Fibroblast of lung (primary cell): ENCODE data around the gene MICU1. TPM values are rescaled to one million over a fixed set of nuclear protein-coding genes. Genes with fewer than 3 reads are reported as not detected.

Source experiments
- DNase-seq, 2 donors: peaks; one replicate each; pipeline versions ENCODE4 v3.0.0 to v3.0.0-alpha.2; 2010; ENCODE audit warnings: low read depth in 2 of 2
- H2AFZ ChIP-seq: 2 replicates; pipeline ENCODE4 v1.5.1; 2012; ENCODE audit warnings: low read length, control low read depth, inconsistent platforms
- H3K27ac ChIP-seq: 2 replicates; pipeline ENCODE4 v1.5.1; 2011; ENCODE audit warnings: low read length, control low read depth; ENCODE audit not compliant: insufficient read depth
- H3K27me3 ChIP-seq: 2 replicates; pipeline ENCODE4 v1.5.1; 2011; ENCODE audit warnings: mild to moderate bottlenecking, low read length; ENCODE audit not compliant: control insufficient read depth, insufficient read depth
- H3K36me3 ChIP-seq: 2 replicates; pipeline ENCODE4 v1.5.1; 2011; ENCODE audit warnings: low read length; ENCODE audit not compliant: control insufficient read depth, insufficient read depth
- H3K4me1 ChIP-seq: 2 replicates; pipeline ENCODE4 v1.5.1; 2011; ENCODE audit warnings: low read length; ENCODE audit not compliant: control insufficient read depth, insufficient read depth; ENCODE audit errors: extremely low read depth
- H3K4me2 ChIP-seq: 2 replicates; pipeline ENCODE4 v1.5.1; 2011; ENCODE audit warnings: low read length, control low read depth; ENCODE audit not compliant: insufficient read depth; ENCODE audit errors: extremely low read depth
- H3K4me3 ChIP-seq, 4 experiments: fragments of 200-600 bp in 1 of 4; sonication (generic) in 1 of 4; replicated peaks in 1 of 4; 2 replicates each; pipeline ENCODE4 v1.5.1; 2011 to 2016; ENCODE audit warnings: low read length in 4 of 4, low read depth in 3 of 4, mild to moderate bottlenecking in 3 of 4, control low read depth in 2 of 4, inconsistent platforms in 1 of 4, mixed read lengths in 1 of 4; ENCODE audit not compliant: insufficient read depth in 1 of 4; ENCODE audit errors: control extremely low read depth in 1 of 4
- H3K79me2 ChIP-seq: 2 replicates; pipeline ENCODE4 v1.5.1; 2012; ENCODE audit warnings: mild to moderate bottlenecking, low read length, inconsistent platforms; ENCODE audit not compliant: control insufficient read depth, insufficient read depth
- H3K9ac ChIP-seq: 2 replicates; pipeline ENCODE4 v1.5.1; 2011; ENCODE audit warnings: mild to moderate bottlenecking, low read length, control low read depth; ENCODE audit not compliant: insufficient read depth
- H3K9me3 ChIP-seq: 2 replicates; pipeline ENCODE4 v1.5.1; 2012; ENCODE audit warnings: low read depth, low read length; ENCODE audit not compliant: control insufficient read depth, insufficient read depth
- H4K20me1 ChIP-seq: 2 replicates; pipeline ENCODE4 v1.5.1; 2011; ENCODE audit warnings: low read length; ENCODE audit not compliant: control insufficient read depth, insufficient read depth; ENCODE audit errors: extremely low read depth
- CTCF ChIP-seq, 2 donors: IDR thresholded peaks in 1 of 2; conservative IDR thresholded peaks in 1 of 2; 1 replicate in 1 of 2; 2 replicates in 1 of 2; pipeline ENCODE4 v1.5.1; 2011 to 2012; ENCODE audit warnings: low read length in 2 of 2, control low read depth in 1 of 2, inconsistent platforms in 1 of 2, low read depth in 1 of 2, mild to moderate bottlenecking in 1 of 2
- EZH2 ChIP-seq: IDR thresholded peaks from 2 replicates; pipeline ENCODE4 v1.5.1; 2012; ENCODE audit warnings: low read length, control low read depth, mild to moderate bottlenecking; ENCODE audit errors: missing control alignments
- polyA plus RNA-seq, 2 donors: library from polyadenylated mRNA; depleted of rRNA in 1 of 2; stranded (reverse) in 1 of 2; unstranded in 1 of 2; fragments of >200 nt; gene quantifications; 2 replicates each; pipeline ENCODE4 v1.2.1, GENCODE V29; 2011 to 2012; ENCODE audit warnings: missing spikeins in 1 of 2
- total RNA-seq: library from RNA; depleted of rRNA; stranded (reverse); fragments of >200 nt; gene quantifications from 2 replicates; pipeline ENCODE4 v1.2.1, GENCODE V29; 2014

MICU1 gene
- total and polyA plus RNA-seq, 2 donors (not counting 1 experiment from before 2014, with no cell fraction given), result 83.2 to 83.3 TPM

- peak in 1 of 2 donors; percentile 47 for DNase-seq
- H3K4me2 ChIP-seq, result no peak overlapping the region
- TF ChIP-seq EZH2 (no peak), CTCF (conservative IDR thresholded peaks at IDR 0.05 in 1 of 2, IDR thresholded peaks at IDR 0.05 in 1 of 2; ENCODE audit: low read depth in 1 of 2, low read length in 2 of 2) (no peak)
Measured at GRCh38 chr10:72466018-72466417, 159.9 kb downstream of the MICU1 start.

GRCh38 chr10:72464438-72464837, 161.4 kb downstream of the MICU1 start:
- no peaks in the 10 kb centered on the region for H3K79me2 ChIP-seq
- no peaks in the 10 kb centered on the region for H3K4me1 ChIP-seq
- no peak overlapping the region for H2AFZ ChIP-seq
- no peaks in the 10 kb centered on the region for H3K36me3 ChIP-seq
- no peak overlapping the region for H3K4me3 ChIP-seq
- H3K27ac ChIP-seq, result no peak overlapping the region
- no peaks in the 10 kb centered on the region for H4K20me1 ChIP-seq
- TF ChIP-seq EZH2 (no peak), CTCF (conservative IDR thresholded peaks at IDR 0.05 in 1 of 2, IDR thresholded peaks at IDR 0.05 in 1 of 2; ENCODE audit: low read depth in 1 of 2, low read length in 2 of 2) (no peak)
- no peaks in the 10 kb centered on the region for H3K9me3 ChIP-seq
- no peak for DNase-seq
- H3K4me2 ChIP-seq, result no peak overlapping the region
- H3K27me3 ChIP-seq, result no peaks in the 10 kb centered on the region
- no peak overlapping the region for H3K9ac ChIP-seq

More at GRCh38 chr10:72466018-72466417, 159.9 kb downstream of the MICU1 start:
- Histone ChIP-seq H3K4me3 (no peak overlapping the region), H4K20me1 (no peaks in the 10 kb centered on the region), H3K9ac (no peak overlapping the region), H3K4me1 (no peaks in the 10 kb centered on the region), H3K79me2 (no peaks in the 10 kb centered on the region), H2AFZ (no peak overlapping the region), H3K27ac (no peak overlapping the region), H3K27me3 (no peaks in the 10 kb centered on the region), H3K9me3 (no peaks in the 10 kb centered on the region), H3K36me3 (no peaks in the 10 kb centered on the region)

- Histone ChIP-seq H3K27ac (no peak overlapping the region), H3K27me3 (no peaks in the 10 kb centered on the region), H2AFZ (no peak overlapping the region), H3K4me2 (no peak overlapping the region), H3K9me3 (no peaks in the 10 kb centered on the region), H3K79me2 (no peaks in the 10 kb centered on the region), H3K4me1 (no peaks in the 10 kb centered on the region), H3K9ac (no peak overlapping the region), H3K36me3 (no peaks in the 10 kb centered on the region), H4K20me1 (no peaks in the 10 kb centered on the region), H3K4me3 (no peak overlapping the region)
- DNase-seq, result no peak
- TF ChIP-seq EZH2 (no peak), CTCF (conservative IDR thresholded peaks at IDR 0.05 in 1 of 2, IDR thresholded peaks at IDR 0.05 in 1 of 2; ENCODE audit: low read depth in 1 of 2, low read length in 2 of 2) (no peak)
Measured at GRCh38 chr10:72462261-72462660, 163.6 kb downstream of the MICU1 start.
